ENCODE data around the gene RGS5.

The RGS5 gene

DNA sequence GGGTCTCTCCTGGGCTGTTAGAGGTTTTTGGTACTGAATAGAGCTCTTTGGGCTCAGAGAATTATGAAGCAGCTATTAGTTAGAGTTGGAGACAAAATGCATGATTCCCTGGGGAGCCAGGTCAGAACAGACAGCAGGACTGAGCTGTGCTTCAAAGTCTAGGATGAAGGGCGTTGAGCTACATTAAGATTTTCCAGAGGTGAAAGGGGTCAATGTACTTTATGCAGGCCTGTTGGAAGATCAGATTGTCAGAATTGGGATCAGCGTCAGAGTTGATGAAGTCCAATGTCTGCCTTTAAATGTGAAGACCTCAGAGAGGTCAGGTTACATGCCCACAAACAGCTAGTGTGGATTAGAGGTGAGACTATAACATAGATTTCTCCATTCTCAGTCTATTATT lies 53.8 kb downstream of the RGS5 start:
- TF ChIP-seq, protein P1, sequence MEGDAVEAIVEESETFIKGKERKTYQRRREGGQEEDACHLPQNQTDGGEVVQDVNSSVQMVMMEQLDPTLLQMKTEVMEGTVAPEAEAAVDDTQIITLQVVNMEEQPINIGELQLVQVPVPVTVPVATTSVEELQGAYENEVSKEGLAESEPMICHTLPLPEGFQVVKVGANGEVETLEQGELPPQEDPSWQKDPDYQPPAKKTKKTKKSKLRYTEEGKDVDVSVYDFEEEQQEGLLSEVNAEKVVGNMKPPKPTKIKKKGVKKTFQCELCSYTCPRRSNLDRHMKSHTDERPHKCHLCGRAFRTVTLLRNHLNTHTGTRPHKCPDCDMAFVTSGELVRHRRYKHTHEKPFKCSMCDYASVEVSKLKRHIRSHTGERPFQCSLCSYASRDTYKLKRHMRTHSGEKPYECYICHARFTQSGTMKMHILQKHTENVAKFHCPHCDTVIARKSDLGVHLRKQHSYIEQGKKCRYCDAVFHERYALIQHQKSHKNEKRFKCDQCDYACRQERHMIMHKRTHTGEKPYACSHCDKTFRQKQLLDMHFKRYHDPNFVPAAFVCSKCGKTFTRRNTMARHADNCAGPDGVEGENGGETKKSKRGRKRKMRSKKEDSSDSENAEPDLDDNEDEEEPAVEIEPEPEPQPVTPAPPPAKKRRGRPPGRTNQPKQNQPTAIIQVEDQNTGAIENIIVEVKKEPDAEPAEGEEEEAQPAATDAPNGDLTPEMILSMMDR (IDR thresholded peaks at IDR 0.05; ENCODE audit: insufficient read depth, low read depth, low read length, missing control alignments): no peak
- no peak overlapping the region for H3K4me3 ChIP-seq (ENCODE audit: low read length)
- no peak for DNase-seq (ENCODE audit: low read depth)

DNA sequence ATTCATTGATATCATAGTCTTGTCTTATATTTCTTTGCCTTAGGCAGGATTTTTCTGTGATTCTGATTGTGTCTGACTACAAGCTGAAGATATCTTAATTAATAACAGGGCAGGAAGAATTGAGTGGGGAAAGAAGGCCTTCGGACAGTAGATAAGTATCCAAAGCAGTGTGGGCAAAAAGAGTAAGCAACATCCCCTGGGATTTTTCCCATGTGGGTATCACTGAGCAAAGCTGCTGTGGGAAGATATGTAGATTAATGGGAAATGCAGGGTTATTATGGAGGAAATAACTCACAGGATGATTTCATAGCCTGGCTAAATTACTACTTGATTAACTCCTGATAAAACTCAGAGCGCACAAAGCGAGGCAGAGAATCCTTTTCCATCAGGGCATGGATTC lies 55.7 kb downstream of the RGS5 start:
- DNase-seq (ENCODE audit: low read depth): no peak
- no peak overlapping the region for H3K4me3 ChIP-seq (ENCODE audit: low read length)
- TF ChIP-seq, protein P1 (IDR thresholded peaks at IDR 0.05; ENCODE audit: insufficient read depth, low read depth, low read length, missing control alignments): no peak

GRCh38 chr1:163145435-163145834 lies 57.3 kb downstream of the RGS5 start:
- DNase-seq (ENCODE audit: low read depth): no peak
- TF ChIP-seq, protein P1 (IDR thresholded peaks at IDR 0.05; ENCODE audit: insufficient read depth, low read depth, low read length, missing control alignments): no peak
- no peak overlapping the region for H3K4me3 ChIP-seq (ENCODE audit: low read length)

DNA sequence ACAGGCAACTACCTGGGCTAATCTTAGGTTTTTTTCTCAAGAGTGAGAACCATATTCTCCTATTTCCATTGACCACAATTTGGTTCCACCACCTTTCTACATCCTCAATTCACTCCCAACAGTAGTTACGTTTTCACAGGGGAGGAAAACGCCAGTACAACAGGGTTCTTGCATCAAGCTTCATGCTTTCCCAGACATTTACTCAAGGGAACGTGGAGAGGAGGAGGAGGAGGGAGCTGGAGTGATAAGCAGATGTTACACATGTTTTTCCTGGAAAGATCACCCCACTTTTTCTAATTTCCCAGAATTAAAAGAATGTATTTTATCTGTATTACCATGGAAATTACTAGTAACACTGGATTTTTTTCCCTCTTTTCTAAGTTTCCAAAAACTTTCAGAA lies 58.3 kb downstream of the RGS5 start:
- no peak for DNase-seq (ENCODE audit: low read depth)
- TF ChIP-seq, protein P1 (IDR thresholded peaks at IDR 0.05; ENCODE audit: insufficient read depth, low read depth, low read length, missing control alignments): no peak

DNA sequence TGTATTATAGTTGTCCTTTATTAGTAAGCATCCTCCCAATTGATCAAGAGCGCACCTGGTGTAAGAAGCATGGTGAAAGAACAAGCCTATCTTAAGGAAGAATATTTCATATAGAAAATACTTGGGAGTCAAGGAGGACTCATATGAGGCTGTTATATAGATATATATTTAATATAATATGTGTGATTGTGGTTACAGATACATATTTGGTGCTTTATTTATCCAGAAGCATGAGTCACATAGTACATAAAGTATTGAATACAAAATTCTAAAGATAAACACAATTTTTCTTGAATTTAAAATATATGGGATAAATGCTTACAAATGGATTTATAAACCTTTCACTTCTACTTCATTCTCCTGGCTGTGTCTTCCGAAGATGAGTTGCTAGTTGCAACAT lies 60.6 kb downstream of the RGS5 start:
- H3K4me3 ChIP-seq (ENCODE audit: low read length): no peak overlapping the region
- DNase-seq (ENCODE audit: low read depth): no peak
- TF ChIP-seq, protein P1 (IDR thresholded peaks at IDR 0.05; ENCODE audit: insufficient read depth, low read depth, low read length, missing control alignments): no peak

More for the DNA sequence above, 58.3 kb downstream of the RGS5 start:
- H3K4me3 ChIP-seq (ENCODE audit: low read length): no peak overlapping the region

GRCh38 chr1:163141556-163141955 lies 61.2 kb downstream of the RGS5 start:
- H3K4me3 ChIP-seq (ENCODE audit: low read length): no peak overlapping the region
- TF ChIP-seq, protein P1 (IDR thresholded peaks at IDR 0.05; ENCODE audit: insufficient read depth, low read depth, low read length, missing control alignments): no peak
- no peak for DNase-seq (ENCODE audit: low read depth)

GRCh38 chr1:163137556-163138265 lies 65.0 kb downstream of the RGS5 start:
- no peak overlapping the region for H3K4me3 ChIP-seq (ENCODE audit: low read length)
- no peak for DNase-seq (ENCODE audit: low read depth)
- TF ChIP-seq, protein P1 (IDR thresholded peaks at IDR 0.05; ENCODE audit: insufficient read depth, low read depth, low read length, missing control alignments): no peak
